MCF 10A (cell line): ENCODE results near the gene DCDC2. TPM values are rescaled to one million over a fixed set of nuclear protein-coding genes. Genes with fewer than 3 reads are reported as not detected.
"Not testable (repeated sequence)": the region's sequence is repeated elsewhere in the genome, so short reads cannot be mapped to it uniquely, and the experiment has no call there.

Source experiments
- BruUV-seq: library from RNA; stranded (reverse); fragments of 400-500 nt; replicated peaks from 2 replicates; lab custom pipeline; 2021; lab: Mats Ljungman, UMichigan
- CTCF ChIA-PET: fragments of 300-600 bp; sonication (Branson Sonifier 250); formaldehyde crosslinking; extraction: SDS; loops from one replicate; lab custom pipeline; 2021; ENCODE audit warnings: antibody characterized with exemption, inconsistent platforms; lab: Yijun Ruan, JAX
- POLR2A ChIA-PET: fragments of 300-600, 350-650 bp; sonication (Branson Sonifier 250); formaldehyde crosslinking; extraction: SDS; loops from one replicate; lab custom pipeline; 2020; ENCODE audit warnings: antibody characterized with exemption, inconsistent platforms; lab: Yijun Ruan, JAX
- DNase-seq: peaks from one replicate; pipeline ENCODE4 v3.0.0-alpha.2; 2018; ENCODE audit not compliant: unreplicated experiment
- H3K27ac Mint-ChIP-seq: one replicate; pipeline ENCODE4 v1.8.0; 2022; ENCODE audit warnings: mild to moderate bottlenecking, low read depth, mixed read lengths; ENCODE audit not compliant: unreplicated experiment
- H3K27me3 Mint-ChIP-seq: one replicate; pipeline ENCODE4 v1.8.0; 2022; ENCODE audit warnings: mixed read lengths; ENCODE audit not compliant: insufficient read depth, unreplicated experiment
- H3K36me3 Mint-ChIP-seq: one replicate; pipeline ENCODE4 v1.8.0; 2022; ENCODE audit warnings: mild to moderate bottlenecking, moderate library complexity, mixed read lengths; ENCODE audit not compliant: insufficient read depth, unreplicated experiment
- H3K4me1 Mint-ChIP-seq: one replicate; pipeline ENCODE4 v1.8.0; 2022; ENCODE audit warnings: mixed read lengths; ENCODE audit not compliant: insufficient read depth, unreplicated experiment
- H3K4me3 Mint-ChIP-seq: one replicate; pipeline ENCODE4 v1.8.0; 2022; ENCODE audit warnings: mild to moderate bottlenecking, moderate library complexity, mixed read lengths; ENCODE audit not compliant: unreplicated experiment
- H3K9me3 Mint-ChIP-seq: one replicate; pipeline ENCODE4 v1.8.0; 2022; ENCODE audit warnings: mixed read lengths; ENCODE audit not compliant: unreplicated experiment
- intact Hi-C: fragments of 100-400 bp; cut with micrococcal nuclease; formaldehyde crosslinking; loops from 2 replicates; pipeline ENCODE4 v1.14.1; 2022
- total RNA-seq: library from RNA; stranded (reverse); gene quantifications from 2 replicates; pipeline ENCODE4 v1.2.3, GENCODE V29; 2022
- TF ChIP-seq, protein P1 (sequence below): fragments of 200-600 bp; IDR thresholded peaks from one replicate; pipeline ENCODE4 v1.8.0; 2022; ENCODE audit warnings: antibody characterized with exemption, mild to moderate bottlenecking; ENCODE audit not compliant: unreplicated experiment

The DCDC2 gene
- total RNA-seq, 1 experiment from 2014 or later, result not detected

DNA sequence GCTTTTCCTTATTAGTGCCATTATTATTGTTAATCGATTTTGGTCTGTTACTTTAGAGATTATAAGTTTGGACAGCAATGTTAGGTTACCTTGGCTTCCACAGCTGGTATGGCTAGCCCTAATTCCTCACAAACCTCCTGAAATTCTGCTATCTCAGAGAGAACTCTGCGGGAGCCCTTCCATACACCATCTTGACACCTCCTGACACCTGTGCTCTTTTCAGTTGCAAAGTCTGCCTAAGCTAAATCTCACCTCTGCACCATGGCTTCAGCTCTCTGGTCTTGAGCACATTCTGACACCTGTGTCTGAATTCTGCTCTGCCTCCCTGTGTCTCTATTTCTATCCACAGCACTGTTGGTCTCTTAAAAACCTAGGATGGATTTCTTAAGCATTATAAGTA, 106.5 kb downstream of the DCDC2 start:
- CTCF ChIA-PET, result interaction anchor here (0.8 to 1.2 kb wide), 2 partner anchors 23 to 32 kb away, joined by 3 read pairs; no protein-coding TSS in a partner anchor
- Mint-ChIP-seq H3K4me3 (no peak overlapping the region), H3K27me3 (no peaks in the 10 kb centered on the region), H3K27ac (no peak overlapping the region), H3K36me3 (no peaks in the 10 kb centered on the region), H3K4me1 (peaks cover 5% of the 10 kb centered on the region), H3K9me3 (peaks cover 8% of the 10 kb centered on the region)
- TF ChIP-seq, protein P1, sequence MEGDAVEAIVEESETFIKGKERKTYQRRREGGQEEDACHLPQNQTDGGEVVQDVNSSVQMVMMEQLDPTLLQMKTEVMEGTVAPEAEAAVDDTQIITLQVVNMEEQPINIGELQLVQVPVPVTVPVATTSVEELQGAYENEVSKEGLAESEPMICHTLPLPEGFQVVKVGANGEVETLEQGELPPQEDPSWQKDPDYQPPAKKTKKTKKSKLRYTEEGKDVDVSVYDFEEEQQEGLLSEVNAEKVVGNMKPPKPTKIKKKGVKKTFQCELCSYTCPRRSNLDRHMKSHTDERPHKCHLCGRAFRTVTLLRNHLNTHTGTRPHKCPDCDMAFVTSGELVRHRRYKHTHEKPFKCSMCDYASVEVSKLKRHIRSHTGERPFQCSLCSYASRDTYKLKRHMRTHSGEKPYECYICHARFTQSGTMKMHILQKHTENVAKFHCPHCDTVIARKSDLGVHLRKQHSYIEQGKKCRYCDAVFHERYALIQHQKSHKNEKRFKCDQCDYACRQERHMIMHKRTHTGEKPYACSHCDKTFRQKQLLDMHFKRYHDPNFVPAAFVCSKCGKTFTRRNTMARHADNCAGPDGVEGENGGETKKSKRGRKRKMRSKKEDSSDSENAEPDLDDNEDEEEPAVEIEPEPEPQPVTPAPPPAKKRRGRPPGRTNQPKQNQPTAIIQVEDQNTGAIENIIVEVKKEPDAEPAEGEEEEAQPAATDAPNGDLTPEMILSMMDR, result no peak
- DNase-seq, result no peak
- intact Hi-C loops, result no loop called here
- BruUV-seq, result no TSS peak
- POLR2A ChIA-PET, result interaction anchor here (0.6 to 0.8 kb wide), 2 partner anchors 54 to 137 kb away, joined by 3 read pairs; no protein-coding TSS in a partner anchor

DNA sequence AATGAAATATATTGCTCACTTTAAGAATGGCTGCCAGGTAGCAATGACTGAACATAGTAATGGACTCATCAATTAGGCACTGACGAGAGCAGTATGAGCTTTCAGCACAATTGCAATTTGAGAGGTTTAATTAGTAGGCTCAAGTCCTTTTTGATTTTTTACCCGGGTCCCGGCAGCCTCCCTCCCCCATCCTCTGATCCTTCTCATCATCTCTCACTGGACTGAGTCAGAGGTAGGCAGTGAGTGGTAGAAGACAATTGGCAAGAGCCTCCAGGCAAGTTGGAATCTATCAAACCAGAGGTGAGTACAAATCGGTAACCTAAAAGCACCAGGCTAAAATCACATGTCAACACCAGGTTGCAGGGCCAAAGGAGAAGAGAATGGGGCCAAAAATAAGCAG, 107.9 kb downstream of the DCDC2 start:
- CTCF ChIA-PET, result no interaction called here
- H3K27me3 Mint-ChIP-seq, result no peaks in the 10 kb centered on the region

DNA sequence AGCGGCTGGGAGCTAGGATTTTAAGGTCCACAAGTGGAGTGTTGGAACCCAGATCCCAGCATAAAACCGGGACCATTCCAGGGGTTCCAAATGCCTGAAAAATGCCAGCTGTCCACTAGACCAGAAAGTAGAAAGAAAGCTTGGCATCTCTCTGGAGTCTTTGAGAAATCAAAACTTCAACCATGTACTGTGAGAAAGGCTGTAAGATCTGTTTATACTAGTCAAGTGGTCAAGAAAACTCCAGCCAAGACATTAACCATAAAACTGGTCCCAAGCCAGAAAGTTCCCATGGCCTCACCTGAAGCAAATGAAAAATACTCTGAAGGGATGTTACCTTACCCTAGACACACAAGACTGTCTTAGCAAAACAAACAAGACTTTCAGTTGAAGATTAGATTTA, 112.6 kb downstream of the DCDC2 start:
- intact Hi-C loops, result no loop called here
- POLR2A ChIA-PET, result no interaction called here
- CTCF ChIA-PET, result interaction anchor here (1.0 kb wide), 1 partner anchor 14 kb away, joined by 4 read pairs; no protein-coding TSS in a partner anchor
- Mint-ChIP-seq H3K9me3 (no peaks in the 10 kb centered on the region), H3K4me3 (no peak overlapping the region), H3K36me3 (no peaks in the 10 kb centered on the region), H3K27ac (no peak overlapping the region), H3K4me1 (peaks cover 5% of the 10 kb centered on the region), H3K27me3 (no peaks in the 10 kb centered on the region)
- DNase-seq, result no peak
- BruUV-seq, result no TSS peak
- TF ChIP-seq, protein P1, result no peak

More for the DNA sequence above, 107.9 kb downstream of the DCDC2 start:
- H3K4me1 Mint-ChIP-seq, result peaks cover 5% of the 10 kb centered on the region
- H3K9me3 Mint-ChIP-seq, result peaks cover 8% of the 10 kb centered on the region
- H3K36me3 Mint-ChIP-seq, result no peaks in the 10 kb centered on the region
- no peak overlapping the region for H3K27ac Mint-ChIP-seq
- H3K4me3 Mint-ChIP-seq, result no peak overlapping the region
- TF ChIP-seq, protein P1, result no peak
- BruUV-seq, result no TSS peak
- POLR2A ChIA-PET, result no interaction called here
- intact Hi-C loops, result no loop called here
- DNase-seq, result no peak

DNA sequence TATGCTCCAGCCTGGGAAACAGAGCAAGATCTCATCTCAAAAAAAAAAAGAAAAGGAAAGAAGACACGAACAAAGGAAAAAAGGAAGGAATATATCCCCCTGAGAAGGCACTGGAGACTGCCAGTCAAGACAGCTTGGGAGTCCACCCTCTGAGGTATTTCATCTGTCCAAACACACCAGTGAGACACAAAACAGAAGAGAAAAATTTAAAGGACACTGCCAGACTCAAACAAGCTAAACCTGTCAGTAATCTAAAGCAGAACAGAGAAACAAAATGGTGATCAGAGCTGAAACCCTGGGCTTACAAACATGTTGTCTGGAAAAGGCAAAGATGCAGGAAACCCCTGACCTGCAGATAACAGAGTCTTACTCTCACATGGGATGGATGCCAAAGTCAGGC, 114.9 kb downstream of the DCDC2 start:
- Mint-ChIP-seq H3K9me3 (no peaks in the 10 kb centered on the region), H3K4me3 (no peak overlapping the region), H3K27ac (no peak overlapping the region), H3K4me1 (no peaks in the 10 kb centered on the region), H3K27me3 (no peaks in the 10 kb centered on the region), H3K36me3 (no peaks in the 10 kb centered on the region)
- ChIA-PET CTCF (interaction anchor here (0.6 to 1.2 kb wide), 3 partner anchors 40 to 1916 kb away, joined by 3 to 4 read pairs (median 3); no protein-coding TSS in a partner anchor), POLR2A (no interaction called here)
- DNase-seq, result no peak
- intact Hi-C loops, result no loop called here
- BruUV-seq, result no TSS peak
- TF ChIP-seq, protein P1, result no peak

DNA sequence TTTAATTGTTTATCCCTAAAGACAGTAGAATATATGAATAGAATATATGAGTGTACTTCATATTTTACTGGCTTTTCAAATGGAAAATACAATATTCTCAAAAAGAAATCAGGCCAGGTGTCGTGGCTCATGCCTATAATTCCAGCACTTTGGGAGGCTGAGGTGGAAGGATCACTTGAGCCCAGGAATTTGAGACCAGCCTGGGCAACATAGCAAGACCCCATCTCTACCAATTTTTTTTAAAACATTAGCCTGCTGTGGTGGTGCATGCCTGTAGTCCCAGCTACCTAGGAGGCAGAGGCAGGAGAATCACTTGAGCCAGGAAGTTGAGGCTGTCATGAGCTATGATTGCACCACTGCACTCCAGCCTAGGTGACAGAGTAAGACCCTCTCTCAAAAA, 116.1 kb downstream of the DCDC2 start:
- not testable (repeated sequence) for H3K27ac Mint-ChIP-seq

More for the DNA sequence above, 116.1 kb downstream of the DCDC2 start:
- H3K4me1 Mint-ChIP-seq, BruUV-seq, H3K27me3 Mint-ChIP-seq, H3K9me3 Mint-ChIP-seq, H3K36me3 Mint-ChIP-seq, intact Hi-C loops, H3K4me3 Mint-ChIP-seq, DNase-seq: not testable (repeated sequence)
- ChIA-PET CTCF (interaction anchor here (1.2 kb wide), 1 partner anchor 147 kb away, joined by 4 read pairs; no protein-coding TSS in a partner anchor), POLR2A (interaction anchor here (0.7 kb wide), 1 partner anchor 291 kb away, joined by 3 read pairs; no protein-coding TSS in a partner anchor)
